Measurements from ENCODE around the gene CLCN7.

The CLCN7 gene

GRCh38 chr16:1403036-1403435 is 71.8 kb downstream of the CLCN7 start:
- Mint-ChIP-seq H3K9me3 (no peaks in the 10 kb centered on the region), H3K36me3 (ENCODE audit: low read depth) (peaks cover 98% of the 10 kb centered on the region), H3K4me3 (no peak overlapping the region), H3K4me1 (ENCODE audit: low read depth) (peaks cover 5% of the 10 kb centered on the region), H3K27me3 (no peaks in the 10 kb centered on the region), H3K27ac (no peak overlapping the region)
- intact Hi-C loops (cut with micrococcal nuclease): loop anchor here (10.0 kb wide), 1 partner anchor 88 kb away; no protein-coding TSS in a partner anchor

- Mint-ChIP-seq H3K4me3 (no peak overlapping the region), H3K27ac (no peak overlapping the region), H3K36me3 (ENCODE audit: low read depth) (peaks cover 96% of the 10 kb centered on the region), H3K27me3 (no peaks in the 10 kb centered on the region), H3K4me1 (ENCODE audit: low read depth) (no peaks in the 10 kb centered on the region), H3K9me3 (no peaks in the 10 kb centered on the region)
- intact Hi-C loops (cut with micrococcal nuclease): loop anchor here (10.0 kb wide), 1 partner anchor 87 kb away; no protein-coding TSS in a partner anchor
Measured at GRCh38 chr16:1401758-1402154, 73.1 kb downstream of the CLCN7 start.

GRCh38 chr16:1401061-1401757 is 73.6 kb downstream of the CLCN7 start:
- no peaks in the 10 kb centered on the region for H3K9me3 Mint-ChIP-seq
- no peaks in the 10 kb centered on the region for H3K4me1 Mint-ChIP-seq (ENCODE audit: low read depth)
- intact Hi-C loops (cut with micrococcal nuclease): loop anchor here (10.0 kb wide), 1 partner anchor 86 kb away; no protein-coding TSS in a partner anchor
- no peak overlapping the region for H3K4me3 Mint-ChIP-seq
- no peaks in the 10 kb centered on the region for H3K27me3 Mint-ChIP-seq
- peaks cover 96% of the 10 kb centered on the region for H3K36me3 Mint-ChIP-seq (ENCODE audit: low read depth)
- no peak overlapping the region for H3K27ac Mint-ChIP-seq

- H3K4me3 Mint-ChIP-seq: no peak overlapping the region
- intact Hi-C loops (cut with micrococcal nuclease): no loop called here
- H3K4me1 Mint-ChIP-seq (ENCODE audit: low read depth): no peaks in the 10 kb centered on the region
- H3K27me3 Mint-ChIP-seq: no peaks in the 10 kb centered on the region
- H3K36me3 Mint-ChIP-seq (ENCODE audit: low read depth): peaks cover 96% of the 10 kb centered on the region
- H3K9me3 Mint-ChIP-seq: no peaks in the 10 kb centered on the region
- no peak overlapping the region for H3K27ac Mint-ChIP-seq
Measured at GRCh38 chr16:1398826-1399581, 75.8 kb downstream of the CLCN7 start.

- Mint-ChIP-seq H3K4me3 (no peak overlapping the region), H3K36me3 (ENCODE audit: low read depth) (peaks cover 96% of the 10 kb centered on the region), H3K27ac (no peak overlapping the region), H3K9me3 (no peaks in the 10 kb centered on the region), H3K4me1 (ENCODE audit: low read depth) (no peaks in the 10 kb centered on the region), H3K27me3 (no peaks in the 10 kb centered on the region)
- intact Hi-C loops (cut with micrococcal nuclease): no loop called here
Measured at GRCh38 chr16:1398351-1398750, 76.5 kb downstream of the CLCN7 start.

- Mint-ChIP-seq H3K36me3 (ENCODE audit: low read depth) (peaks cover 96% of the 10 kb centered on the region), H3K4me1 (ENCODE audit: low read depth) (no peaks in the 10 kb centered on the region), H3K27me3 (no peaks in the 10 kb centered on the region), H3K9me3 (no peaks in the 10 kb centered on the region), H3K4me3 (no peak overlapping the region), H3K27ac (no peak overlapping the region)
- intact Hi-C loops (cut with micrococcal nuclease): no loop called here
Measured at GRCh38 chr16:1397779-1398178, 77.0 kb downstream of the CLCN7 start.

- peaks cover 96% of the 10 kb centered on the region for H3K36me3 Mint-ChIP-seq (ENCODE audit: low read depth)
- no peak overlapping the region for H3K27ac Mint-ChIP-seq
- no peaks in the 10 kb centered on the region for H3K27me3 Mint-ChIP-seq
- intact Hi-C loops (cut with micrococcal nuclease): no loop called here
- no peaks in the 10 kb centered on the region for H3K4me1 Mint-ChIP-seq (ENCODE audit: low read depth)
- no peak overlapping the region for H3K4me3 Mint-ChIP-seq
- H3K9me3 Mint-ChIP-seq: no peaks in the 10 kb centered on the region
Measured at GRCh38 chr16:1395444-1396031, 79.3 kb downstream of the CLCN7 start.
